DND-41 (cell line): ENCODE measurements around the gene DDR1.

Experiments
- CTCF ChIP-seq: IDR thresholded peaks from 2 replicates; pipeline ENCODE4 v1.5.1; 2012; ENCODE audit warnings: borderline replicate concordance, low read length, moderate library complexity, mild to moderate bottlenecking; ENCODE audit not compliant: poor library complexity, severe bottlenecking; ENCODE audit errors: extremely low read depth
- EZH2 ChIP-seq: IDR thresholded peaks from 3 replicates; pipeline ENCODE4 v1.6.1; 2012; ENCODE audit warnings: borderline replicate concordance, low read depth, mild to moderate bottlenecking, moderate library complexity, low read length, inconsistent platforms; ENCODE audit not compliant: severe bottlenecking

DNA sequence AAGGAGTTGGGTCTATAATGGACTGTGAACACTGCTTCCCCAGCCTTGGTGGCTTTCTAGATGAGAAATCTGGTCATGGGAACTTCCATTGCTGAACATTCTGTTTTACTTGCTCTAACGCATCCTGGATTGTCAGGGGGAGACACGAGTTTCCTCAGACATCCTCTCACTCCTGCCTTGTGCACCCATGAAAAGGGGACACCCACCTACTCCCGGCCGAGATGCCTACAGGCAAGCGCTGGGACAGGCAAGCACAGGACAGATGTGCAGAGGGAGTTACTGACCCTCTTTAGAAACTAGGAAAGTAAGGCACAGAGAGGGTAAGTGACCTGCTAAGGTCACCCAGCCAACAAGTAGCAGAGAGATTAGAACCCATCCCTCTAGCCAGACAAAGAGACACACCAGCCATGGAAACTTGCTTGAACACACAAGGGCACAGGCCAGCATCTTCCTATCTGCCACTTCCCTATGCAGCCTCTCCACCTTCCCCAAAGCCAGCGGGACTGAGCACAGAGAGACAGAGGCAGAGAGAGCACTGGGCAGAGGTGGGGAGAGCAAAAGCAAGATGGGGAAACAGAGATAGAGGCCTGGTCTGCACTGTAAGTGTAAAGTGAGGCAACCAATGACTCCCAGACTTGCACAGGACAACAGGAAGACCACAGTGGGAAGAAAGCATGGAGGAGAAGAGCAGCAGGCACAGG lies 48.5 kb downstream of the DDR1 start:
- TF ChIP-seq CTCF (no peak), EZH2 (no peak)
